Nephron progenitor cell (in vitro differentiated cells): ENCODE measurements around the gene NT5C1B.

Experiments
- DNase-seq: peaks from one replicate; pipeline ENCODE4 v3.0.0; 2021
- H3K27ac Mint-ChIP-seq: 2 replicates; pipeline ENCODE4 v1.8.0; 2021; ENCODE audit warnings: mild to moderate bottlenecking, moderate library complexity, mixed read lengths
- H3K27me3 Mint-ChIP-seq: 2 replicates; pipeline ENCODE4 v1.8.0; 2021; ENCODE audit warnings: mild to moderate bottlenecking, low read depth, mixed read lengths; ENCODE audit not compliant: poor library complexity
- H3K36me3 Mint-ChIP-seq: 2 replicates; pipeline ENCODE4 v1.8.0; 2021; ENCODE audit warnings: low read depth, mixed read lengths
- H3K4me1 Mint-ChIP-seq: 2 replicates; pipeline ENCODE4 v1.8.0; 2021; ENCODE audit warnings: mixed read lengths
- H3K4me3 Mint-ChIP-seq: 2 replicates; pipeline ENCODE4 v1.8.0; 2021; ENCODE audit warnings: mild to moderate bottlenecking, moderate library complexity, mixed read lengths
- H3K9me3 Mint-ChIP-seq: 2 replicates; pipeline ENCODE4 v1.8.0; 2021; ENCODE audit warnings: mild to moderate bottlenecking, moderate library complexity, mixed read lengths
- TF ChIP-seq, protein P1 (sequence below): fragments of 200-600 bp; sonication (generic); IDR thresholded peaks from 2 replicates; pipeline ENCODE4 v1.5.0; 2021; ENCODE audit warnings: antibody characterized with exemption

Gene NT5C1B

DNA sequence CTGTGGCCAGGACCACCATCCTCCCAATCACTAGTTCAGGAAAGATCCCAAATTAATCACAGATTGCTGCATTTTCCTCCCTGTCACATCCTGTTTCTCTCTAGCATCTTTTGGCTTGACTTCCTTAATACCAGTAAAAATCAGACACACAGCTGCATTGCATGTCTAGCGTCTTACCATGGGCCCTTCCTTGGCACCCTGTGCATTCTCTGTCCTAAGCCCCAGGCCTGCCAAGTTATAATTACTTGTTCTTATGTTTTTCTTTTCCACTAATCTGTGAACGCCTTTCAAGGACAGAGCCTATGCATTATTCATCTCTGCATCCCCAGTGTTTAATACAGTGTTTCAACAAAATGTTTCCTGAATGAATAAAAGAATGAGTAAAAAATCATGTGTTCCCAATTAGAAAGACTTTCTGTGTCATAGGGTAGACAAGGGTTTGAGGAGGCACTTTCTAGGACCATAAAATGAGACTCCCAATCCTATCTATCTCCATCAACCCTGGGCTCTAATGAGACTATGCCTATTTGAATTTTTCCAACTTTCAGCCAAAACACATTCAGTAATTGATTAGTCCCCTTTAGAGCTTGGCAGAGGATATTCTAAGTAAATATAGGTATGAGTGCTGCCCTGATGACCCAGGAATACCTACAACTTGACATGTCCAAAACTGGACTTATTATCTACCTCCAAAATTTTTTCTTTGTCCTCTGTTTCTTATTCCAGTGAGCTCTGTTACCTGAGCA lies 10.3 kb upstream of the NT5C1B start:
- H3K36me3 Mint-ChIP-seq: no peaks in the 10 kb centered on the region
- no peak overlapping the region for H3K27ac Mint-ChIP-seq
- peaks cover 9% of the 10 kb centered on the region for H3K9me3 Mint-ChIP-seq
- H3K27me3 Mint-ChIP-seq: no peaks in the 10 kb centered on the region
- H3K4me1 Mint-ChIP-seq: no peaks in the 10 kb centered on the region
- no peak overlapping the region for H3K4me3 Mint-ChIP-seq
- TF ChIP-seq, protein P1, sequence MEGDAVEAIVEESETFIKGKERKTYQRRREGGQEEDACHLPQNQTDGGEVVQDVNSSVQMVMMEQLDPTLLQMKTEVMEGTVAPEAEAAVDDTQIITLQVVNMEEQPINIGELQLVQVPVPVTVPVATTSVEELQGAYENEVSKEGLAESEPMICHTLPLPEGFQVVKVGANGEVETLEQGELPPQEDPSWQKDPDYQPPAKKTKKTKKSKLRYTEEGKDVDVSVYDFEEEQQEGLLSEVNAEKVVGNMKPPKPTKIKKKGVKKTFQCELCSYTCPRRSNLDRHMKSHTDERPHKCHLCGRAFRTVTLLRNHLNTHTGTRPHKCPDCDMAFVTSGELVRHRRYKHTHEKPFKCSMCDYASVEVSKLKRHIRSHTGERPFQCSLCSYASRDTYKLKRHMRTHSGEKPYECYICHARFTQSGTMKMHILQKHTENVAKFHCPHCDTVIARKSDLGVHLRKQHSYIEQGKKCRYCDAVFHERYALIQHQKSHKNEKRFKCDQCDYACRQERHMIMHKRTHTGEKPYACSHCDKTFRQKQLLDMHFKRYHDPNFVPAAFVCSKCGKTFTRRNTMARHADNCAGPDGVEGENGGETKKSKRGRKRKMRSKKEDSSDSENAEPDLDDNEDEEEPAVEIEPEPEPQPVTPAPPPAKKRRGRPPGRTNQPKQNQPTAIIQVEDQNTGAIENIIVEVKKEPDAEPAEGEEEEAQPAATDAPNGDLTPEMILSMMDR: no peak
- DNase-seq: no peak

DNA sequence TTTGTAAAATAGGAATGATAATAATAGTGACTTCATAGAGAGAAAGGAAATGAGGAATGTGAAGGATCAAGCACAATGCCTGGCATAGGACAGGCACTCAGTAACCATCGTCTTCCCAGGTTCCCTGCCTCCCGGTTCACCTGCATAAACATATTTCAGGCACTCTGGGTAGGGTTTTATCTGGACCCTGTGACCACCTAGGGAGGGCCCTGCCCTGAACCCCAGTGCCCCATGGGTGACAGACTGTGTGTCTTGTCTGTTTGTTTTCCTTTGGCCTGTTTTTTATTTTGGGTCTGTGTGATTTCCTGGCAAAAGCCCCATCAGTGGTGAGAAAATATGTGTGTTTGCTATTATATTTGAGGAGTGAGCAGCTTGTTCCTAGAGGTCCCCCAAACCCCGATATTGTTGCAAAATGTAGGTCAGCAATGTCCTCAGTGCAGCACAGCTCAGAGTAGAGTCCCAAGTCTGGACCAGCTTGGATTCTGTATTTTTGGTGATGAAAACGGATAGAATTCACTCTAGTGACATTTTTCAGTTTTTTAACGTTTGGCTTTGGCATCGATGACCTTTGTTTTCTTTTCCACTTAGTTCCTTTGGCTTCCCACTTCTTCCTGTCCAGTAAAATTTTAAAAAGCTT lies 9.6 kb upstream of the NT5C1B start:
- no peak for DNase-seq
- TF ChIP-seq, protein P1: no peak
- H3K9me3 Mint-ChIP-seq: peaks cover 9% of the 10 kb centered on the region
- no peak overlapping the region for H3K27ac Mint-ChIP-seq
- no peaks in the 10 kb centered on the region for H3K4me1 Mint-ChIP-seq
- H3K27me3 Mint-ChIP-seq: no peaks in the 10 kb centered on the region
- no peak overlapping the region for H3K4me3 Mint-ChIP-seq
- no peaks in the 10 kb centered on the region for H3K36me3 Mint-ChIP-seq

DNA sequence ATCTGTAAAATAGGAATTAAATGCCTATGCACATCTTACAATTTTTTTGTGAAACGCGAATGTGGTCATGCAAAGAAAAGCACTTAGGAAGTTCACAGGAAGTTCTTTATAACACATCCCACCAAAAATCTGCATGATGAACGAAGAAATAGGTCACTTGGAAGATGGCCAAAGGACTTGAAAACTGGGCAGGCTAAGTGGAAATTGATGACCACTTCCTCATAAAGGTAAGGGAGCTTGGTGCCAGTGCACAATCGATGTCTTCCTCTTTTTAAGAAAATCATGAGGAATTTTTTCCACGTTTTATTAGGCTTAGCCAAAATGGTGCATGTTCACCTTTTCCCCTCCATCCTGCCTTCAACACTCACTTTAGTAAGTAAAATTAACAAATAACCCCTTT lies 8.2 kb upstream of the NT5C1B start:
- H3K36me3 Mint-ChIP-seq: no peaks in the 10 kb centered on the region
- H3K9me3 Mint-ChIP-seq: peaks cover 9% of the 10 kb centered on the region
- H3K27me3 Mint-ChIP-seq: no peaks in the 10 kb centered on the region
- DNase-seq: no peak
- no peak overlapping the region for H3K27ac Mint-ChIP-seq
- H3K4me1 Mint-ChIP-seq: no peaks in the 10 kb centered on the region
- H3K4me3 Mint-ChIP-seq: no peak overlapping the region
- TF ChIP-seq, protein P1: no peak

DNA sequence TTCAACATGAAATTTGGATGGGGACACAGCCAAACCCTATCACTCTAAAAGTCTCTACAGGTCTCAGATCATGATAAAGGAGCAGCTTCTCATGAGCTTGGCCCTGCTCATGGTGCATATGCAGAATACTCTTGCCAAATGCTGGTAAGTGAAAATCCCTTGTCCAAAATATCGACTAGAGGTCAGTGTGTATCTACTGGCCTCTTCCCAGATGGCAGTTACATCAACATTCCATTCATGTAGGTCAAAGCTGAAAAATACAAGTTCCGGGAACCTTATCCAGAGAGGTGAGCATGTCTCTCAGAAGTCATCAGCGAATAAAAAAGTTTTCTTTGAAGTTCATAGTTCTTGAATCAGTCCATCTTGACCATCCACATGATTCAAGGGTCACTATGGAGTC lies 7.6 kb upstream of the NT5C1B start:
- Mint-ChIP-seq H3K27ac (no peak overlapping the region), H3K4me3 (no peak overlapping the region), H3K27me3 (no peaks in the 10 kb centered on the region), H3K4me1 (no peaks in the 10 kb centered on the region), H3K36me3 (no peaks in the 10 kb centered on the region), H3K9me3 (peaks cover 9% of the 10 kb centered on the region)
- TF ChIP-seq, protein P1: no peak
- DNase-seq: no peak

DNA sequence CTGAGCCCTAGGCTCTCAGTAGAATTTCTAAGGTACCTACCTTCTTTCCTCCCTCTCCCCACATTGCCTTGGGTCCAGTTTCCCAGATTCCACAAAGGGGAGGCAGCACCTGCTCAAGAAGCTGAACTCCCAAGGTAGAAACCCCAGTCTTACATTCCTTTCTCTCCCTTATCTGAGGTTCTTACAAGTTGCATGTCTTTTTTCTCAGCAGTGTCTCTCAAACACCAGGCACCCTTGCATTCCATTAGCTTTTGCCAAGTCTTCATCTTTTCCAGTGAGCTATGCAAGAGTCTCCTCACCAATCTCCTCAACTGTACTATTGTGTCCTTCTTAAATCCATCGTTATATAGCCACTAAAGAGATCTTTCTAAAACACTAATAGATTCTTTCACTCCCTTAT lies 4.1 kb upstream of the NT5C1B start:
- TF ChIP-seq, protein P1: no peak
- H3K36me3 Mint-ChIP-seq: no peaks in the 10 kb centered on the region
- H3K27ac Mint-ChIP-seq: no peak overlapping the region
- no peak for DNase-seq
- no peak overlapping the region for H3K4me3 Mint-ChIP-seq
- H3K4me1 Mint-ChIP-seq: no peaks in the 10 kb centered on the region
- no peaks in the 10 kb centered on the region for H3K27me3 Mint-ChIP-seq
- H3K9me3 Mint-ChIP-seq: peaks cover 9% of the 10 kb centered on the region

DNA sequence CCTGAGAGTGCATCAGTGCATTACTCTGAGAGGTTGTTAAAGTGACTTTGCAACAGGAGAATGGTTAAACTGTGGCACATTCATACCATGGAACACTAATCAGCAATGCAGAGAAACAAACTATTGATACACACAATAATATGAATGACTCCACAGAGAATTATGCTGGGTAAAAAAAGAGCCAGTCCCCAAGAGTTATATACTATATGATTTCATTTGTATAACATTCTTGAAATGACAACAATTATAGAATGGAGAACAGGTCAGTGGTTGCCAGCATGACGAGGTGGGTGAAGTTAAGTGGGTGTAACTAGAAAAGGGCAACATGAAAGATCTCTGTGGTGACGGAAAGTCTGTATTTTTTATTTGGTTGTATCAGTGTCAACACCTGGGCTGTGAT lies 3.0 kb upstream of the NT5C1B start:
- no peak overlapping the region for H3K27ac Mint-ChIP-seq
- no peak overlapping the region for H3K4me3 Mint-ChIP-seq
- no peak for DNase-seq
- TF ChIP-seq, protein P1: no peak
- H3K36me3 Mint-ChIP-seq: peaks cover 1% of the 10 kb centered on the region
- H3K4me1 Mint-ChIP-seq: no peaks in the 10 kb centered on the region
- H3K9me3 Mint-ChIP-seq: peaks cover 9% of the 10 kb centered on the region
- no peaks in the 10 kb centered on the region for H3K27me3 Mint-ChIP-seq
